HG03520 (cell line): ENCODE measurements around the gene SLC28A2.
"Not testable (repeated sequence)": the region's sequence is repeated elsewhere in the genome, so short reads cannot be mapped to it uniquely, and the experiment has no call there.

ENCODE experiments used
- ATAC-seq: cut with Tn5 transposase; IDR thresholded peaks from one replicate; pipeline ENCODE4 v1.9.1; 2021; ENCODE audit warnings: mild to moderate bottlenecking, moderate library complexity; ENCODE audit not compliant: unreplicated experiment

SLC28A2 gene

DNA sequence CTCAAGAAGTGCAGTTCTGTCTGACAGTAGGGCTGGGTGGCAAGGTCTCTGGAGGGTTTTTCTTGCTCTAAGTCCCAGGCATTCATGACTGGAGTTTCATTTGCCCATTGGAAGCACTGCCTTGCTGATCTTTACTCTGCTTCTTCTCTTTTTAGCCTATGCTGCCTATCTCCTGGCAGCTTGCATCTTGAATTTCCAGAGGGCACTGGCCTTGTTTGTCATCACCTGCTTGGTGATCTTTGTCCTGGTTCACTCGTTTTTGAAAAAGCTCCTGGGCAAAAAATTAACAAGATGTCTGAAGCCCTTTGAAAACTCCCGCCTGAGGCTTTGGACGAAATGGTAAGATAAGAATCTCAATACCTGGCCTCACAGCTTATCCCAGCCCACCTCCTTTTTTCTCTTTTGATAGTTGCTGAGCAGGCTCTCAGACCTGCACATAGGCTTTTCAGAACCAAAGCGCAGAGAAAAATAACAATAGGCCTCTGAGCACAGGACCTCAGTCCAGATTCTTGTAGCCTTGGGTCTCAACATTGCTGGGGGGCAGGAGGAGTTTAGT, 10.9 kb downstream of the SLC28A2 start:
- ATAC-seq: no peak

DNA sequence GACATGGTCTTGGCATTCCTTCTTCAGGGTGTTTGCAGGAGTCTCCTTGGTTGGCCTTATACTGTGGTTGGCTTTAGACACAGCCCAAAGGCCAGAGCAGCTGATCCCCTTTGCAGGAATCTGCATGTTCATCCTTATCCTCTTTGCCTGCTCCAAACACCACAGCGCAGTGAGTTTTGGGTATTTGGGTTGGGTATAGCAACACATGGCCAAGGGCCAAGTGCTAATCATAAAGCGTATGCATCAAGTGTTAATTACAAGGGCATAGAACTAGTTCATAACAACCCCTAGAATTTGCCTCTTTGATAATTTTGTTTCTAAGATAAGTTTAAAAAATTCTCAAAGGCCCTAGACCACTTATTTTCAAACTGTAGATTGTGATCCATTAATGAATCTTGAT, 11.8 kb downstream of the SLC28A2 start:
- no peak for ATAC-seq

DNA sequence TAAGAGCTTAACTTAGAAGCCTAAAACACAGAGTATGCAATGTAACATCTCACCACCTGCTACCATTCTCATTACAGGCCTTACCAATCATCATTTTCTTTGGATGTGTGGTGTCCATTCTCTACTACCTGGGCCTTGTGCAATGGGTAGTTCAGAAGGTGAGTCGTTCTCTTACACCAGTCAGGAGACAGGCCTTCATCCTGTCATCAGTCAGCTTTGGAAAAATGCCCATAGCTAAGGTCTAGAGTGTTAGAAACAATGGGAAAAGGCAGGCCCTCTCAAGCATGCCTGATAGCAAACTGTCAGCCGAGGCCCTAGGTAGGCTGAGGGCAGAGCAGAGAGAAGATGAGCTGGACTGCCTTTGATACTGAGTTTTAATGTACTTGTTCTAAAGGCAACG, 13.5 kb downstream of the SLC28A2 start:
- no peak for ATAC-seq

DNA sequence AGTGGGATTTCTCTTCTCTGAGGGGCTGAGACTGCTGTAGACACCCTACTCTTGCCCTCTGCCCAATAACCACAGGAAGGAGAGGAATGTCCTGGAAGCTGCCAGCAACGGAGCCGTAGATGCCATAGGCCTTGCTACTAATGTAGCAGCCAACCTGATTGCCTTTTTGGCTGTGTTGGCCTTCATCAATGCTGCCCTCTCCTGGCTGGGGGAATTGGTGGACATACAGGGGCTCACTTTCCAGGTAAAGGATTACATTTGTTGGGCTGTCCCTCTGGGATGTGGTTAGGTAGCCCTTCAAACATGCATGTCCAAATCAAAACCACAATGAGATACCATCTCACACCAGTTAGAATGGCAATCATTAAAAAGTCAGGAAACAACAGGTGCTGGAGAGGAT, 16.1 kb downstream of the SLC28A2 start:
- ATAC-seq: no peak

DNA sequence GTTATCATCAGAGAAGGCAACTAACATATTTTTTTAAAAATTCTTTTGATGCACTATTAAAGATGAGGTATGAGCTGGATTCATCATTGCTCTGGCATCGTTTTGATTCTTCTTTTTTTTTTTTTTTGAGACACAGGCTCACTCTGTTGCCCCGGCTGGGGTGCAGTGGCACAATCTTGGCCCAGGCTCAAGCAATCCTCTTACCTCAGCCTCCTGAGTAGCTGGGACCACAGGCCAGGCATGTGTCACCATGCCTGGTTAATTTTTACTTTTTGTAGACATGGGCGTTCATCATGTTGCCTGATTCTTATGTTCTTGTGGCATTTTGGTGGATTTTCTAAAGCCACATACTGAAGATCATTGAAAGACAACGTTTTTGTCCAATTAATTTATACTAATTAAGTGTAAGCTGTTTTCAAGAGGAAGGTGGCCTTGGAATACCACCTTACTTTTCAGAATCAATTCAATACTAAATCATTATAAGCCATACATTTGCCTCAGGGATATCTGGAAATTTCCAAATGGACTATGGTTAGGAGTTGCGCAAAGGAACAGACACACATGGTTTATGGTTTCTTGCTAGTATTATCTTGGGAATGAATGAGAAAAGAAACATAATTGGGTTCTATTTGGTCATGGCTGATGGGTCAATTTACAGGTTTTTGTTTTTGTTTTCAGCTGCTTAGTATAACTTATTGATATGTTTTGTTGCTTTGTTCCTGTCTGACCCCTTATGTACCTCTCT, 22.8 kb downstream of the SLC28A2 start:
- no peak for ATAC-seq

DNA sequence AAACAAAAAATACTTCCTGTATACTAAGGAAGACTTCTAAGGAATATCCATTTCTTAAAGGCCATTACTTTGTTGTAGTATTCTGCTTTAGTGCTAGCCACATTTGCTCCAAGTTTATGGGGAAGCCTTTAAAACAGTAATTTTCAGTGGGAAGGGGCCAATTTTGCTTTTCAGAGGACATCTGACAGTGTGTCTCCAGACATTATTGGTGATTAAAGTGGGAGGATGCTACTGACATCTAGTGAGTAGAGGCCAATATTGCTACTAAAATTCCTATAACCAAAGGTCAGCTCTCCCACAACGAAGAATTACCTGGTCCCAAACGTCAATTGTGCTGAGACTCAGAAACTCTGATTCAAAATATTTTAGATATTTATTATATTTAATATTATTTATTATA, 24.8 kb downstream of the SLC28A2 start:
- no peak for ATAC-seq

DNA sequence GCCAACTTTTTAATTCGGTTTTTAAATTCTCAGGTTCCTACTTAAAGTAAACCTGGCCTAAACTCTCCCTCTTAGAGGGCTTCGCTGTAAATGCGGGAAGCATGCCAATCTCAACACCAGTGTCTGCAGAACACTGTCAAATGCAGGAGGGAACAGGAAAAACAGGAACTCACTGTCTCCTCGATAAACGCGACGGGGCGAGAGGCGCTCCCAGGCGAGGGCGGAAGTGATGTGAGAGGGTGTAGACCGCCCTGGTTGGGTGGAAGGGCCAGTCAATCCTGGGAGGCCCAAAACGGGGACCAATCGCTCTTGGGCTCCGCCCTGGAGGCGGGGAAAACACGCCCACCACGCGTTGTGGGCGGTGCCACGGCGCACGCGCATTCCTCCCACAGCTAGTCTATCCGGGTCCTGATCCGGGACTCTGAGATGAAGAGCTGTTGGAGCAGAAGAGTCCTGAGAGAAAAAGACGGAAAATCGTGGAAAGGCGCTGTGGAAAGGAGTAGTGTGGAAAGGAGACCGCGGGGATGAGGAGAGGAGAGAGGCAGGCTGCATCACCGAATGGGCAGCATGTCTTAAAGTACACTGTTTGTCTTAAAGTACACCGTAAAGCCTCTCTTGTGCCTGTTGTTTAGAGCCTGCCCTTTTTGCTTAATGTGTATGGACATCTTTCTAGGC, 27.1 kb downstream of the SLC28A2 start:
- ATAC-seq: peak; percentile 99

DNA sequence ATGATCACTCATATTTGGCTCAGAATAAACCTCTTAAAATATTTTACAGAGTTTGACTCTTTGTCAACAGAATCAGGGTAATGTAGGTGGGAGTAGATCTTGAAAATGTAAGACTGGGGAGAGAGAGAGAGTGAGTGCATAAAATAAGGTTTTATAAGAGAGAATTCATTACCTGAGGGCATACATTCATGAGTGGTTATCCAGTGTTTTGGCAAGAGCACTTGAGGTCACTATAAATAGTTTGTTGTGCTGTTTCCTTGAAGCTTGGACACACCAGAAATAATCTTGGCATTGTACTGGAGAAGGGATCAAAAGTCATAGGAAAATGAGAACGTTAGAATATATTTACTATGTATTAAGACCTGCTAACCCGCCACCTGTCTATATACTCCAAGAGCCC, 33.4 kb downstream of the SLC28A2 start:
- no peak for ATAC-seq

DNA sequence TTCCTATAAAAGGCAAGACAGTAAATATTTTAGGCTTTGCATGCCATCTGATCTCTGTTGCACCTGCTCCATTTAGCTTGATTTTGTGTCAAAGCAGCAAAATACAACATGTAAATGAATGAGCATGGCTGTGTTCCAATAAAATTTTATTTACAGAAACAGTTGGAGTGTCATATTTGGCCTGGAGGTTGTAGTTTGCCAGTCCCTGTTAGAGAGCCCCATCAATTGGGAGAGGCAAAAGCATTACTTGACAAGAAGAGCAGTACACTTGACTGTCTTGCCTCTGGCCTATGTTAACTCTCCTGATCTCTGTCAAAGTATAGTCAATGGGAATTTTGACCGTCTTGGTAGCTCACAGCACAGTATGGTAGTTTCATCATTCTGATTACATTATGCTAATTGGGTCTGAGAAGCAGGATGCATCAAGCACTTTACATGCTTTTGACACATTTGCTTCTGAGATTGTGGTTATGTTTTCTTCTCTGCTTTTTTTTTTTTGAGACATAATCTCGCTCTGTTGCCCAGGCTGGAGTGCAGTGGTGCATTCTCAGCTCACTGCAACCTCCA, 35.4 kb downstream of the SLC28A2 start:
- ATAC-seq: no peak

DNA sequence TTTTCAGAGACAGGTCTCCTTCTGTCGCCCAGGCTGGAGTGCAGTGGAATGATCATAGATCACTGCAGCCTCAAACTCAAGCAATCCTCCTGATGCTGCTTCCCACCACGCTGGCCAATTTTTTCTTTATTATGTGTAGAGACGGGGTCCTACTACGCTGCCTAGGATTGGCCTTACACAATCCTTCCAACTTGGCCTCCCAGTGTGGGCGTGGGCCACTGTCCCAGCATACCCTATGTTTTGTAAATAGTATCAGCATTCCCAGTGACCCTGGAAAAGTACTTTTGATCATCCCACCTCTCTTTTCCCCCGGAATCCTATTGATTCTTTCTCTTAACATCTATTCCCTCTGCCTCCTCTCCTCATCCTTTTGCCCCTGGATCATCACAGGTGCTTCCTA, 36.9 kb downstream of the SLC28A2 start:
- no peak for ATAC-seq

DNA sequence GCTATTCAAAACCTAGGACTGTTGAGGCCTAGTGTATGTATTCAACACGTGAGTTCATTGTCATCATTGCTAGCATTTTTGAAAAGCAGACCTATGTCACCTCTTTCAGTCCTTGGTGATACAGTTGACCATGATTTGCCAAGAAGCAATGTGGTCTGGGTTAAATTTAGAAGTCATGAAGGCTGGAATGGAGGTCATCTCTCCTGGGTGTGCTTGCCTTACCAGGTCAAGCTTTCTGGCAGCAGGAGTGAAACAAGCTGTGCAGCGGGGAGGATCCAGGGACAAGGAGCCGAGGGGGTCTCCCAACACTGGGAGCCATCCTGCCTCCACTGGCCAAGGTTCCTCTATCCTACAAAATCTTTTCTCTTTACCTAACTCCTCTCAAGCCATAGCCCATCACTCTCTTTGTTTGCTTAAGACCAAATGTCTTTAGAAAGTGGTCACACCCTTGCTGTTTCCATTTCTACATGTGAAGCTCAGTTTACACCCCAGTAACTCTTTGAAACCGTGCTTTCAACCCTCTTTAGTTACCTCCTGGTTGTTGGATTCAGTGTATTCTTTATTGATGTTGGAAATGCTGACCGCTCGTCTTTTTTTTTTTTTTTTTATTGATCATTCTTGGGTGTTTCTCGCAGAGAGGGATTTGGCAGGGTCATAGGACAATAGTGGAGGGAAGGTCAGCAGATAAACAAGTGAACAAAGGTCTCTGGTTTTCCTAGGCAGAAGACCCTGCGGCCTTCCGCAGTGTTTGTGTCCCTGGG, 40.0 kb downstream of the SLC28A2 start:
- ATAC-seq: no peak

DNA sequence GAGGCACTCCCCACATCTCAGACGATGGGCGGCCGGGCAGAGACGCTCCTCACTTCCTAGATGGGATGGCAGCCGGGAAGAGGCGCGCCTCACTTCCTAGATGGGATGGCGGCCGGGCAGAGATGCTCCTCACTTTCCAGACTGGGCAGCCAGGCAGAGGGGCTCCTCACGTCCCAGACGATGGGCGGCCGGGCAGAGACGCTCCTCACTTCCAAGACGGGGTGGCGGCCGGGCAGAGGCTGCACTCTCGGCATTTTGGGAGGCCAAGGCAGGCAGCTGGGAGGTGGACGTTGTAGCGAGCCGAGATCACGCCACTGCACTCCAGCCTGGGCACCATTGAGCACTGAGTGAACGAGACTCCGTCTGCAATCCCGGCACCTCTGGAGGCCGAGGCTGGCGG, 41.3 kb downstream of the SLC28A2 start:
- ATAC-seq: not testable (repeated sequence)

DNA sequence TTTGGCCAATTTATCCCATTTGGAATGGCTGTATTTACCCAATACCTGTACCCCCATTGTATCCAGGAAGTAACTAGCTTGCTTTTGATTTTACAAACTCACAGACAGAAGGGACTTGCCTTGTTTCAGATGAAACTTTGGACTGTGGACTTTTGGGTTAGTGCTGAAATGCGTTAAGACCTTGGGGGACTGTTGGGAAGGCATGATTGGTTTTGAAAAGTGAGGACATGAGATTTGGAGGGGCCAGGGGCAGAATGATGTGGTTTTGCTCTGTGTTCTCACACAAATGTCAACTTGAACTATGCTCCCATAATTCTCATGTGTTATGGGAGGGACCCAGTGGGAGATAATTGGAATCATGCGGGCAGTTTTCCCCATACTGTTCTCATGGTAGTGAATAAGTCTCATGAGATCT, 46.9 kb downstream of the SLC28A2 start:
- ATAC-seq: not testable (repeated sequence)

DNA sequence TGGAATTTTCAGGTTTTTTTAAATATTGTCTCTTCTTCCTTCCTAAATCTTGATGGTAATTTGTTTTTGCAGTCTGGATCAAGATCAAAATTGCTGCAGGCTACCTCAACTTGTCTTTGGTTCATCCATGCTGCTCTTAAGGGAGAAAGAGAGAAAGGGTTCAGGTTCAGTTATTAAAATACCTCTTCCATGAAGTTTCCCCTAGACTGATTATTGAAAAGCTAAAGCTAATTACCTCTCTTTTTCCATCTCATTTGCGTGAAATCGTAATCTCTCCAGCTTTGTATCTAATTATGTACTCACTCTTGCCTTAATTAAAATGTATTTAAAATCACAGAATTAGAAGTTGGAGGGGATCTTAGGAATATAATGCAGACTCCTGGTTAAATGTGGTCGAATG, 52.7 kb downstream of the SLC28A2 start:
- ATAC-seq: no peak

DNA sequence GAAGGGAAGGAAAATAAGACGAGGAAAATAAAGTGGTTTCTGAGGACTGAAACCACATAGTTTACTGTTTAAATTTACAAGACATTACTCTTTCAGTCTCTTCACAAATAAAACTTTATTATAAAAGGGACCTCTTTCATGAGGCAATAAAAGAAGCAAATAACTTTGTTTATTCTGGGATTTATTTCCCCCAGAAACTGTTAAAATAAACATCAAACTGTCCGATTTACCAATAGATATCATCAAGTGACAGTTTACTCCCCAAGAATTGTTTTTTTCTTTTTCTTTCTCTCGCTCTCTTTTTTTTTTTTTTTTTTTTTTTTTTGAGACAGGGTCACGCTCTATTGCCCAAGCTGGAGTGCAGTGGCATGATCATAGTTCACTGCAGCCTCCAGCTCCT, 54.1 kb downstream of the SLC28A2 start:
- no peak for ATAC-seq

DNA sequence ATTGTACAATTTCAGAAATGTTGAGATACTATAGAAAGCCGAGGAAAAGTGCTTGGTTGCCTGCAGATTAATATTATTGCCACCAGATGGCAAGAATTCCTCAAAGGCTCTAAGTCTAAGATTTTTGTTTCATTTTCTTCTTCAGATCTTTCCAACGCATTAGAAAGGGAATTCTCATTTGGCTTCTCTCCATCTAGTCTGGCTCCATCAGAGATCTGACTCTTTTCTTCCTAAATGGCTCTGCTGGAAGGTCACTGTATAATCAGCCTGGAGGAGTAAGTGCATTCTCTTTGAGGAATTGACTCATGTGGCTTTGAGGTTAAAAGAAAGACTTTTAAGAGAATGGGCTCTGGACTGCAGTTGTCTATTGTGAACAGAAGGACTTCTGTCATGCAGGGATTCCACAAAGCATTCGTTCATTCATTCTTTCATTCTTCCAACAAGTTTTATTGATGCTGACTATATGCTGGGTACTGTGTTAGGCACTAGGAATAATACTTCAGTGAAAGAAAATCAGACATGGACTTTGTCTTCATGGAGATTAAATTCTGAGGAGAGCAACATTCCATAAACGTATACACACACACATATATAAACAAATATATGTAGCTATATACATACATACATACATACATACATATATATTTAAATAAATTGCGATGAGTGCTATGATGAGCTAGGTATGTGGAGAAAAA, 55.3 kb downstream of the SLC28A2 start:
- no peak for ATAC-seq

DNA sequence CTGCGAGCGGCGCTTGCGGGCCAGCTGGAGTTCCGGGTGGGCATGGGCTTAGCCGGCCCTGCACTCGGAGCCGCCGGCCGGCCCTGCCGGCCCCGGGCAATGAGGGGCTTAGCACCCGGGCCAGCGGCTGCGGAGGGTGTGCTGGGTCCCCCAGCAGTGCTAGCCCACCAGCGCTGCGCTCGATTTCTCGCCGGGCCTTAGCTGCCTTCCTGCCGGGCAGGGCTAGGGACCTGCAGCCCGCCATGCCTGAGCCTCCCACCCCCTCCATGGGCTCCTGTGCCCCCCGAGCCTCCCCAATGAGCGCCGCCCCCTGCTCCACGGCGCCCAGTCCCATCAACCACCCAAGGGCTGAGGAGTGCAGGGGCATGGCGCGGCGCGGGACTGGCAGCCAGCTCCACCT, 62.1 kb downstream of the SLC28A2 start:
- ATAC-seq: not testable (repeated sequence)

DNA sequence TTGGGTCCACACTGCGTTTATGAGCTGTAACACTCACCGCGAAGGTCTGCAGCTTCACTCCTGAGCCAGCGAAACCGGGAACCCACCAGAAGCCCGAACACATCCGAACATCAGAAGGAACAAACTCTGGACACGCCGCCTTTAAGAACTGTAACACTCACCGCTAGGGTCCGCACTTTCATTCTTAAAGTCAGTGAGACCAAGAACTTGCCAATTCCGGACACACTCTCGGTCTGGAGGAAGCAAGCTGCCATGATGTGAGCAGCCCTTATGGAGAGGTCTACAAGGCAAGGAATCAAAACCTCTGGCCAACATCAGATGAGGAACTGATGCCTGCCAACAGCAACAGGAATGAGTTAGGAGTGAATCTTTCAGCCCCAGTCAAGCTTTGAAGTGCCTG, 62.9 kb downstream of the SLC28A2 start:
- ATAC-seq: no peak

DNA sequence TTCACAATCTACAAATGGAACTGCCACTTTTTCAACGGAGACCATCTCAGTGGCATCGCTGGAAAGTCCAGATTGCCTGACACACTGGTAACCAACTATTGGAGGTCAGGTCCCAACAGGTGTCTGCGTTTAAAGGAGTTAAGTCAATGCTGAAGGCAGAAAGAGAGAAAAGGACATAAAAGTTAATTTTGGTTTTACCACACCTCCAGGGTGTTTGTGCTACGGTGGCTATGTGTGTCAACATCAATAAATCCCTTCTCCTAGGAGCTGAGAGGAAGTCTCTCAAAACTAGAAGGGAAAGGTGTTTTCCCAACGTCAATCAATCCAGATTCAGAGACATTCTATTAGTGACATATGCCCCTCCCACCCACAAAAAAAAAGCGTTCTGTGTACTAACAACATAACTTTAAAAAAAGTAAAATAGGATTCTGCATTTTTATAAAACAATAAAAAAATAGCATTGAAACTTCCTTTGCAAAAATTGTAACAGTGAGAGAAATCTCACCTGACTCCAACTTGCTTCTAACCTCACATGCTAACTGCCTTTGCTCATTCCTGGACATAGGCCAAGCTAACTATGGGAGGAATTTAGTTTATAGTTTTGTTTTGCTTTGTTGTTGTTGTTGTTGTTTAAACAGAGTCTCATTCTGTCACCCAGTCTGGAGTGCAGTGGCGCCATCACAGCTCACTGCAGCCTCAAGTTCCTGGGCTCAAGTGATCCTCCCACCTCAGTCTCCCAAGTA, 67.6 kb downstream of the SLC28A2 start:
- no peak for ATAC-seq

DNA sequence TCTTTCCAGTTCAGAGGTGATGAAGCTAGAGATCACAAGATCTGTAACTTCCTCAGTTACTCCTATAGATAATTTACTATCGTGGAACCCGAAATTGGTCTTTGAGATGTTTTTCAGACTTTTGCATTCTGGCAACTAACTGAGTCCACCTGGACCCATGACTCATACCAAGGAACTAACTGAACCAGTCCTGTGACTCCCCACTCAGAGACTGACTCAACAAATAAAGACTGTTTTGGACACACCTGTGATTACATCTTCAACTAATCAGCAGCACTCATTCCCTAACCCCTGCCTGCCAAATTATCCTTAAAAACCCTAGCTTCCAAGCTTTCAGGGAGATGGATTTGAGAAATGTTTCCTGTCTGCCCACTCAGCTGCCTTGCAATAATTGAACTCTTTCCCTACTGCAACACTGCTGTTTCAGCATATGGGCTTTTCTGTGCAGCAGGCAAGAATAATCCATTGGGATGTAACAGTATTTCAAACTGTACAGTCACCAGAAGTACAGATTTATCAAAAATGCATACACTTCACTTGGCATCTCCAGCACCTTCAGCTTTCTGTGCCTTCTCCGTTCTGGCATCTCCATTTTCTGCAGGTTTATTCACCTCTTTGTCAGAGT, 68.7 kb downstream of the SLC28A2 start:
- no peak for ATAC-seq
